ENCODE measurements around the gene LRRC25. TPM values are rescaled to one million over a fixed set of nuclear protein-coding genes. Genes with fewer than 3 reads are reported as not detected.

LRRC25 gene
- total and polyA plus RNA-seq, 10 of the 15 experiments (the other 5 are each of a cell fraction or from before 2014, with no cell fraction given): 0.38 to 2.9 (median 1.2) TPM

DNA sequence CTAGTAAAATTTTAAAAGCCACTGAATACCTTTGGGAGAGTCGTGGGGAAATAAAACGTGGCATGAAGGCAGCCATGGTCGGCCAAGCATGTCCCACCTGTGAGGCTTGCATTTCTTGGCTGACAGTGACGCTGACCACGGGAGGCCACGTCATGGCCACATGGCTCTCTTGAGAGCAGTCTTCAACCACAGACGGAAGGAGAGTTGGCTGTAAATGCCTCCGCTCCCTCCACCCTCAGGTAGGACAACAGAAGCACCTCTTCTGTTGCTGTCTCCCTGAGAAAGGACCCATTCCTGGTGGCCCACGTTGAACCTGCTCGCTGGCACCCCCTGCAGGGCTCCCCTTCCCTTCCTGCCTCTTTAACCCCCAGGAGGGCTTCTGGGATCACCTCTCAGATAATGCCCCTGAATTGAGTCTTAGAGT lies 10.6 kb upstream of the LRRC25 start (continued):
- TF ChIP-seq, protein P1, sequence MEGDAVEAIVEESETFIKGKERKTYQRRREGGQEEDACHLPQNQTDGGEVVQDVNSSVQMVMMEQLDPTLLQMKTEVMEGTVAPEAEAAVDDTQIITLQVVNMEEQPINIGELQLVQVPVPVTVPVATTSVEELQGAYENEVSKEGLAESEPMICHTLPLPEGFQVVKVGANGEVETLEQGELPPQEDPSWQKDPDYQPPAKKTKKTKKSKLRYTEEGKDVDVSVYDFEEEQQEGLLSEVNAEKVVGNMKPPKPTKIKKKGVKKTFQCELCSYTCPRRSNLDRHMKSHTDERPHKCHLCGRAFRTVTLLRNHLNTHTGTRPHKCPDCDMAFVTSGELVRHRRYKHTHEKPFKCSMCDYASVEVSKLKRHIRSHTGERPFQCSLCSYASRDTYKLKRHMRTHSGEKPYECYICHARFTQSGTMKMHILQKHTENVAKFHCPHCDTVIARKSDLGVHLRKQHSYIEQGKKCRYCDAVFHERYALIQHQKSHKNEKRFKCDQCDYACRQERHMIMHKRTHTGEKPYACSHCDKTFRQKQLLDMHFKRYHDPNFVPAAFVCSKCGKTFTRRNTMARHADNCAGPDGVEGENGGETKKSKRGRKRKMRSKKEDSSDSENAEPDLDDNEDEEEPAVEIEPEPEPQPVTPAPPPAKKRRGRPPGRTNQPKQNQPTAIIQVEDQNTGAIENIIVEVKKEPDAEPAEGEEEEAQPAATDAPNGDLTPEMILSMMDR (IDR thresholded peaks at IDR 0.05 in 2 of 3, conservative IDR thresholded peaks at IDR 0.05 in 1 of 3; ENCODE audit: control insufficient read depth in 2 of 3, extremely low read depth in 1 of 3, insufficient read depth in 1 of 3, low read depth in 3 of 3, low read length in 3 of 3): peak; percentile 56 to 60 (median 59)
- no peak for TF ChIP-seq SREBF1 (IDR thresholded peaks at IDR 0.05; ENCODE audit: low read length)
- no peak for TF ChIP-seq KLF5 (IDR thresholded peaks at IDR 0.05; ENCODE audit: partially characterized antibody)
- peak; percentile 34; the same call in 1 of the 2 replicates for TF ChIP-seq BCL11A (IDR thresholded peaks at IDR 0.05; ENCODE audit: low read depth, low read length)
- TF ChIP-seq, protein P2, sequence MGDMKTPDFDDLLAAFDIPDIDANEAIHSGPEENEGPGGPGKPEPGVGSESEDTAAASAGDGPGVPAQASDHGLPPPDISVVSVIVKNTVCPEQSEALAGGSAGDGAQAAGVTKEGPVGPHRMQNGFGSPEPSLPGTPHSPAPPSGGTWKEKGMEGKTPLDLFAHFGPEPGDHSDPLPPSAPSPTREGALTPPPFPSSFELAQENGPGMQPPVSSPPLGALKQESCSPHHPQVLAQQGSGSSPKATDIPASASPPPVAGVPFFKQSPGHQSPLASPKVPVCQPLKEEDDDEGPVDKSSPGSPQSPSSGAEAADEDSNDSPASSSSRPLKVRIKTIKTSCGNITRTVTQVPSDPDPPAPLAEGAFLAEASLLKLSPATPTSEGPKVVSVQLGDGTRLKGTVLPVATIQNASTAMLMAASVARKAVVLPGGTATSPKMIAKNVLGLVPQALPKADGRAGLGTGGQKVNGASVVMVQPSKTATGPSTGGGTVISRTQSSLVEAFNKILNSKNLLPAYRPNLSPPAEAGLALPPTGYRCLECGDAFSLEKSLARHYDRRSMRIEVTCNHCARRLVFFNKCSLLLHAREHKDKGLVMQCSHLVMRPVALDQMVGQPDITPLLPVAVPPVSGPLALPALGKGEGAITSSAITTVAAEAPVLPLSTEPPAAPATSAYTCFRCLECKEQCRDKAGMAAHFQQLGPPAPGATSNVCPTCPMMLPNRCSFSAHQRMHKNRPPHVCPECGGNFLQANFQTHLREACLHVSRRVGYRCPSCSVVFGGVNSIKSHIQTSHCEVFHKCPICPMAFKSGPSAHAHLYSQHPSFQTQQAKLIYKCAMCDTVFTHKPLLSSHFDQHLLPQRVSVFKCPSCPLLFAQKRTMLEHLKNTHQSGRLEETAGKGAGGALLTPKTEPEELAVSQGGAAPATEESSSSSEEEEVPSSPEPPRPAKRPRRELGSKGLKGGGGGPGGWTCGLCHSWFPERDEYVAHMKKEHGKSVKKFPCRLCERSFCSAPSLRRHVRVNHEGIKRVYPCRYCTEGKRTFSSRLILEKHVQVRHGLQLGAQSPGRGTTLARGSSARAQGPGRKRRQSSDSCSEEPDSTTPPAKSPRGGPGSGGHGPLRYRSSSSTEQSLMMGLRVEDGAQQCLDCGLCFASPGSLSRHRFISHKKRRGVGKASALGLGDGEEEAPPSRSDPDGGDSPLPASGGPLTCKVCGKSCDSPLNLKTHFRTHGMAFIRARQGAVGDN (IDR thresholded peaks at IDR 0.05): peak; percentile 94
- TF ChIP-seq PAX5 (IDR thresholded peaks at IDR 0.05; ENCODE audit: borderline replicate concordance, low read depth, low read length): peak; percentile 99
- no peak for TF ChIP-seq RFX5 (IDR thresholded peaks at IDR 0.05; ENCODE audit: low read depth, low read length)
- peak; percentile 60 for TF ChIP-seq RAD21 (IDR thresholded peaks at IDR 0.05; ENCODE audit: insufficient read depth, low read depth, low read length)
- no peak for TF ChIP-seq ESRRA (IDR thresholded peaks at IDR 0.05; ENCODE audit: low read length)
- no peak for TF ChIP-seq STAT1 (conservative IDR thresholded peaks at IDR 0.05)
- TF ChIP-seq CBX3 (IDR thresholded peaks at IDR 0.05; ENCODE audit: borderline replicate concordance, low read depth): no peak
- TF ChIP-seq, protein P3, sequence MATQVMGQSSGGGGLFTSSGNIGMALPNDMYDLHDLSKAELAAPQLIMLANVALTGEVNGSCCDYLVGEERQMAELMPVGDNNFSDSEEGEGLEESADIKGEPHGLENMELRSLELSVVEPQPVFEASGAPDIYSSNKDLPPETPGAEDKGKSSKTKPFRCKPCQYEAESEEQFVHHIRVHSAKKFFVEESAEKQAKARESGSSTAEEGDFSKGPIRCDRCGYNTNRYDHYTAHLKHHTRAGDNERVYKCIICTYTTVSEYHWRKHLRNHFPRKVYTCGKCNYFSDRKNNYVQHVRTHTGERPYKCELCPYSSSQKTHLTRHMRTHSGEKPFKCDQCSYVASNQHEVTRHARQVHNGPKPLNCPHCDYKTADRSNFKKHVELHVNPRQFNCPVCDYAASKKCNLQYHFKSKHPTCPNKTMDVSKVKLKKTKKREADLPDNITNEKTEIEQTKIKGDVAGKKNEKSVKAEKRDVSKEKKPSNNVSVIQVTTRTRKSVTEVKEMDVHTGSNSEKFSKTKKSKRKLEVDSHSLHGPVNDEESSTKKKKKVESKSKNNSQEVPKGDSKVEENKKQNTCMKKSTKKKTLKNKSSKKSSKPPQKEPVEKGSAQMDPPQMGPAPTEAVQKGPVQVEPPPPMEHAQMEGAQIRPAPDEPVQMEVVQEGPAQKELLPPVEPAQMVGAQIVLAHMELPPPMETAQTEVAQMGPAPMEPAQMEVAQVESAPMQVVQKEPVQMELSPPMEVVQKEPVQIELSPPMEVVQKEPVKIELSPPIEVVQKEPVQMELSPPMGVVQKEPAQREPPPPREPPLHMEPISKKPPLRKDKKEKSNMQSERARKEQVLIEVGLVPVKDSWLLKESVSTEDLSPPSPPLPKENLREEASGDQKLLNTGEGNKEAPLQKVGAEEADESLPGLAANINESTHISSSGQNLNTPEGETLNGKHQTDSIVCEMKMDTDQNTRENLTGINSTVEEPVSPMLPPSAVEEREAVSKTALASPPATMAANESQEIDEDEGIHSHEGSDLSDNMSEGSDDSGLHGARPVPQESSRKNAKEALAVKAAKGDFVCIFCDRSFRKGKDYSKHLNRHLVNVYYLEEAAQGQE (IDR thresholded peaks at IDR 0.05; ENCODE audit: low read depth, low read length): no peak
- no peak for TF ChIP-seq TARDBP (IDR thresholded peaks at IDR 0.05; ENCODE audit: borderline replicate concordance)
- no peak for TF ChIP-seq SIX5 (IDR thresholded peaks at IDR 0.05; ENCODE audit: low read depth, low read length, severe bottlenecking)
- peak; percentile 66; the same call in 1 of the 2 replicates for TF ChIP-seq CHD2 (IDR thresholded peaks at IDR 0.05; ENCODE audit: borderline replicate concordance, low read depth, low read length)
- peak; percentile 70; the same call in 1 of the 2 replicates for TF ChIP-seq MXI1 (IDR thresholded peaks at IDR 0.05; ENCODE audit: low read depth, low read length)
- peak; percentile 90 for TF ChIP-seq RAD51 (IDR thresholded peaks at IDR 0.05)
- no peak for TF ChIP-seq ETV6 (conservative IDR thresholded peaks at IDR 0.05 in 1 of 2, IDR thresholded peaks at IDR 0.05 in 1 of 2; ENCODE audit: borderline replicate concordance in 1 of 2, low read depth in 1 of 2)
- TF ChIP-seq, protein P4, sequence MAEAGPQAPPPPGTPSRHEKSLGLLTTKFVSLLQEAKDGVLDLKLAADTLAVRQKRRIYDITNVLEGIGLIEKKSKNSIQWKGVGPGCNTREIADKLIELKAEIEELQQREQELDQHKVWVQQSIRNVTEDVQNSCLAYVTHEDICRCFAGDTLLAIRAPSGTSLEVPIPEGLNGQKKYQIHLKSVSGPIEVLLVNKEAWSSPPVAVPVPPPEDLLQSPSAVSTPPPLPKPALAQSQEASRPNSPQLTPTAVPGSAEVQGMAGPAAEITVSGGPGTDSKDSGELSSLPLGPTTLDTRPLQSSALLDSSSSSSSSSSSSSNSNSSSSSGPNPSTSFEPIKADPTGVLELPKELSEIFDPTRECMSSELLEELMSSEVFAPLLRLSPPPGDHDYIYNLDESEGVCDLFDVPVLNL (IDR thresholded peaks at IDR 0.05; ENCODE audit: low read depth, low read length): no peak
- TF ChIP-seq ZNF217 (IDR thresholded peaks at IDR 0.05): no peak
- TF ChIP-seq SP1 (IDR thresholded peaks at IDR 0.05; ENCODE audit: low read depth, low read length): peak; percentile 54
